Body of pancreas (tissue), 4 donors: ENCODE results near the gene KANK3.

Source experiments
- CTCF ChIP-seq, 7 experiments: fragments of 450-650 bp in 4 of 7; fragments of 200-600 bp in 3 of 7; sonication (generic) in 3 of 7; IDR thresholded peaks; one replicate each; pipeline ENCODE4 v1.5.1; 2016 to 2019; ENCODE audit warnings: antibody characterized with exemption in 7 of 7
- POLR2A ChIP-seq, 3 donors: fragments of 450-650 bp; IDR thresholded peaks; one replicate each; pipeline ENCODE4 v1.6.1; 2016; ENCODE audit warnings: antibody characterized with exemption in 3 of 3, mild to moderate bottlenecking in 2 of 3

DNA sequence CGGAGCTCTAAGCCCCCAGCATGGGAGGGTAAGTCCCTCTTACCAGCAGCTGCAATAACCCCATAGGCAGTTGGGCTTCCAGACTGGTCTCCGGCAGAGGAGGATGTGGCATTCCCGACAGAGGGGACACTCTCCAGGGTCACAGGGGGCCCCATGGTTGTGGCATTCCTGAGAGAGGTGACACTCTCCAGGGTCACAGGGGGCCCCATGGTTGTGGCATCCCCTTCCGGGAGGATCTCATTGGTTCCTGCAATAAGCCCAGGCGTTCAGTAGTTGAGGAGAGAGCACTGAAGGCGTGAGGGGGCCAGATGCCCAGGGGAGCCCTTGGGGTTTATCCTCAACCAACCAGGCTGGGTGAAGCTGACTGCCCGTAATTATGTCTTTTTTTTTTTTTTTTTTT, 40.3 kb downstream of the KANK3 start:
- no peak for TF ChIP-seq CTCF (IDR thresholded peaks at IDR 0.05)
- TF ChIP-seq POLR2A (IDR thresholded peaks at IDR 0.05): no peak
